Dendritic cell treated with granulocyte-macrophage colony-stimulating factor and Interleukin-4, amounts not matched to agents 40 ng/mL and 50 ng/mL, for 4 days (primary cell): ENCODE results near the gene RAD51C.

Experiments used
- H3K27ac Mint-ChIP-seq: one replicate; pipeline ENCODE4 v1.8.0; 2022; ENCODE audit warnings: mild to moderate bottlenecking, mixed read lengths
- H3K27me3 Mint-ChIP-seq: one replicate; pipeline ENCODE4 v1.8.0; 2022; ENCODE audit warnings: mild to moderate bottlenecking, mixed read lengths
- H3K36me3 Mint-ChIP-seq: one replicate; pipeline ENCODE4 v1.8.0; 2022; ENCODE audit warnings: low read depth, mixed read lengths
- H3K4me1 Mint-ChIP-seq: one replicate; pipeline ENCODE4 v1.8.0; 2022; ENCODE audit warnings: low read depth, mixed read lengths
- H3K4me3 Mint-ChIP-seq: one replicate; pipeline ENCODE4 v1.8.0; 2022; ENCODE audit warnings: mild to moderate bottlenecking, moderate library complexity, mixed read lengths
- H3K9me3 Mint-ChIP-seq: one replicate; pipeline ENCODE4 v1.8.0; 2022; ENCODE audit warnings: mixed read lengths
- intact Hi-C: fragments of 100-400 bp; cut with micrococcal nuclease; formaldehyde crosslinking; loops from one replicate; pipeline ENCODE4 v1.15.0; 2022

RAD51C gene

GRCh38 chr17:58693751-58694150, 1.3 kb downstream of the RAD51C start:
- Mint-ChIP-seq H3K9me3 (no peaks in the 10 kb centered on the region), H3K4me3 (no peak overlapping the region), H3K36me3 (peaks cover 5% of the 10 kb centered on the region), H3K27me3 (no peaks in the 10 kb centered on the region), H3K4me1 (peaks cover 17% of the 10 kb centered on the region), H3K27ac (no peak overlapping the region)
- intact Hi-C loops, result no loop called here

GRCh38 chr17:58694302-58694701, 1.9 kb downstream of the RAD51C start:
- peaks cover 17% of the 10 kb centered on the region for H3K4me1 Mint-ChIP-seq
- no peaks in the 10 kb centered on the region for H3K27me3 Mint-ChIP-seq
- no peak overlapping the region for H3K27ac Mint-ChIP-seq
- intact Hi-C loops, result no loop called here
- H3K4me3 Mint-ChIP-seq, result no peak overlapping the region
- H3K9me3 Mint-ChIP-seq, result no peaks in the 10 kb centered on the region
- peaks cover 5% of the 10 kb centered on the region for H3K36me3 Mint-ChIP-seq

GRCh38 chr17:58694826-58695225, 2.4 kb downstream of the RAD51C start:
- intact Hi-C loops, result no loop called here
- H3K27ac Mint-ChIP-seq, result no peak overlapping the region
- H3K27me3 Mint-ChIP-seq, result no peaks in the 10 kb centered on the region
- H3K36me3 Mint-ChIP-seq, result peaks cover 10% of the 10 kb centered on the region
- no peak overlapping the region for H3K4me3 Mint-ChIP-seq
- peaks cover 17% of the 10 kb centered on the region for H3K4me1 Mint-ChIP-seq
- H3K9me3 Mint-ChIP-seq, result no peaks in the 10 kb centered on the region

GRCh38 chr17:58699771-58700170, 7.4 kb downstream of the RAD51C start:
- no peak overlapping the region for H3K4me3 Mint-ChIP-seq
- H3K4me1 Mint-ChIP-seq, result peaks cover 5% of the 10 kb centered on the region
- intact Hi-C loops, result no loop called here
- no peak overlapping the region for H3K27ac Mint-ChIP-seq
- no peaks in the 10 kb centered on the region for H3K27me3 Mint-ChIP-seq
- H3K9me3 Mint-ChIP-seq, result no peaks in the 10 kb centered on the region
- peaks cover 15% of the 10 kb centered on the region for H3K36me3 Mint-ChIP-seq

GRCh38 chr17:58702045-58702476, 9.7 kb downstream of the RAD51C start:
- no peak overlapping the region for H3K27ac Mint-ChIP-seq
- H3K4me3 Mint-ChIP-seq, result no peak overlapping the region
- intact Hi-C loops, result no loop called here
- no peaks in the 10 kb centered on the region for H3K9me3 Mint-ChIP-seq
- peaks cover 15% of the 10 kb centered on the region for H3K36me3 Mint-ChIP-seq
- H3K27me3 Mint-ChIP-seq, result no peaks in the 10 kb centered on the region
- peaks cover 9% of the 10 kb centered on the region for H3K4me1 Mint-ChIP-seq

- H3K27ac Mint-ChIP-seq, result no peak overlapping the region
- no peak overlapping the region for H3K4me3 Mint-ChIP-seq
- peaks cover 11% of the 10 kb centered on the region for H3K4me1 Mint-ChIP-seq
- peaks cover 15% of the 10 kb centered on the region for H3K36me3 Mint-ChIP-seq
- no peaks in the 10 kb centered on the region for H3K9me3 Mint-ChIP-seq
- H3K27me3 Mint-ChIP-seq, result no peaks in the 10 kb centered on the region
- intact Hi-C loops, result no loop called here
These were observed 10.3 kb downstream of the RAD51C start for GRCh38 chr17:58702708-58703107.

- intact Hi-C loops, result no loop called here
- H3K4me1 Mint-ChIP-seq, result peaks cover 11% of the 10 kb centered on the region
- no peak overlapping the region for H3K4me3 Mint-ChIP-seq
- H3K9me3 Mint-ChIP-seq, result no peaks in the 10 kb centered on the region
- H3K27me3 Mint-ChIP-seq, result no peaks in the 10 kb centered on the region
- peaks cover 15% of the 10 kb centered on the region for H3K36me3 Mint-ChIP-seq
- no peak overlapping the region for H3K27ac Mint-ChIP-seq
These were observed 10.9 kb downstream of the RAD51C start for GRCh38 chr17:58703137-58703915.

- intact Hi-C loops, result no loop called here
- no peak overlapping the region for H3K4me3 Mint-ChIP-seq
- H3K9me3 Mint-ChIP-seq, result no peaks in the 10 kb centered on the region
- H3K36me3 Mint-ChIP-seq, result peaks cover 15% of the 10 kb centered on the region
- H3K27me3 Mint-ChIP-seq, result no peaks in the 10 kb centered on the region
- no peak overlapping the region for H3K27ac Mint-ChIP-seq
- H3K4me1 Mint-ChIP-seq, result peaks cover 11% of the 10 kb centered on the region
These were observed 11.5 kb downstream of the RAD51C start for GRCh38 chr17:58703916-58704286.

GRCh38 chr17:58706351-58707140, 14.1 kb downstream of the RAD51C start:
- Mint-ChIP-seq H3K27me3 (no peaks in the 10 kb centered on the region), H3K4me3 (no peak overlapping the region), H3K27ac (peak overlapping the region; percentile 40), H3K4me1 (peaks cover 11% of the 10 kb centered on the region), H3K36me3 (peaks cover 13% of the 10 kb centered on the region), H3K9me3 (no peaks in the 10 kb centered on the region)
- intact Hi-C loops, result no loop called here

GRCh38 chr17:58710948-58711552, 18.6 kb downstream of the RAD51C start:
- no peak overlapping the region for H3K4me3 Mint-ChIP-seq
- intact Hi-C loops, result loop anchor here (1.0 to 10.0 kb wide), 2 partner anchors 126 to 294 kb away; no protein-coding TSS in a partner anchor
- H3K27ac Mint-ChIP-seq, result no peak overlapping the region
- H3K4me1 Mint-ChIP-seq, result peaks cover 11% of the 10 kb centered on the region
- no peaks in the 10 kb centered on the region for H3K27me3 Mint-ChIP-seq
- H3K9me3 Mint-ChIP-seq, result no peaks in the 10 kb centered on the region
- H3K36me3 Mint-ChIP-seq, result peaks cover 13% of the 10 kb centered on the region

- intact Hi-C loops, result no loop called here
- Mint-ChIP-seq H3K36me3 (peaks cover 25% of the 10 kb centered on the region), H3K27me3 (no peaks in the 10 kb centered on the region), H3K4me3 (no peak overlapping the region), H3K4me1 (no peaks in the 10 kb centered on the region), H3K27ac (no peak overlapping the region), H3K9me3 (no peaks in the 10 kb centered on the region)
These were observed 29.9 kb downstream of the RAD51C start for GRCh38 chr17:58722274-58722673.

- Mint-ChIP-seq H3K4me3 (no peak overlapping the region), H3K27me3 (no peaks in the 10 kb centered on the region), H3K4me1 (no peaks in the 10 kb centered on the region), H3K27ac (no peak overlapping the region), H3K9me3 (no peaks in the 10 kb centered on the region), H3K36me3 (peaks cover 25% of the 10 kb centered on the region)
- intact Hi-C loops, result no loop called here
These were observed 30.3 kb downstream of the RAD51C start for GRCh38 chr17:58722696-58723095.

- Mint-ChIP-seq H3K27ac (no peak overlapping the region), H3K4me1 (no peaks in the 10 kb centered on the region), H3K4me3 (no peak overlapping the region), H3K36me3 (peaks cover 13% of the 10 kb centered on the region), H3K9me3 (no peaks in the 10 kb centered on the region), H3K27me3 (no peaks in the 10 kb centered on the region)
- intact Hi-C loops, result no loop called here
These were observed 36.4 kb downstream of the RAD51C start for GRCh38 chr17:58728798-58729197.

- Mint-ChIP-seq H3K4me1 (no peaks in the 10 kb centered on the region), H3K27ac (no peak overlapping the region), H3K4me3 (no peak overlapping the region), H3K36me3 (peaks cover 7% of the 10 kb centered on the region), H3K9me3 (no peaks in the 10 kb centered on the region), H3K27me3 (no peaks in the 10 kb centered on the region)
- intact Hi-C loops, result no loop called here
These were observed 38.5 kb downstream of the RAD51C start for GRCh38 chr17:58730937-58731336.
